SK-N-SH treated with all-trans-retinoic acid at 6 μM for 48 hours (cell line): ENCODE data around the gene PLAU.

Source experiments
- ARNTL ChIP-seq: fragments of 450-650 bp; formaldehyde crosslinking; IDR thresholded peaks from 2 replicates; pipeline ENCODE4 v1.5.0; 2020; ENCODE audit warnings: low read depth, mild to moderate bottlenecking, moderate library complexity, borderline replicate concordance
- CSDC2 ChIP-seq: fragments of 250-450 bp; sonication (Bioruptor Pico); IDR thresholded peaks from 2 replicates; pipeline ENCODE4 v1.5.0; 2020; ENCODE audit warnings: mild to moderate bottlenecking, moderate library complexity
- CSRNP3 ChIP-seq: fragments of 250-450 bp; sonication (Bioruptor Pico); IDR thresholded peaks from 2 replicates; pipeline ENCODE4 v1.5.1; 2021; ENCODE audit warnings: mild to moderate bottlenecking, moderate library complexity
- ESRRG ChIP-seq: fragments of 250-450 bp; sonication (Bioruptor Pico); IDR thresholded peaks from 2 replicates; pipeline ENCODE4 v1.6.1; 2021; ENCODE audit warnings: mild to moderate bottlenecking
- OSR1 ChIP-seq: fragments of 250-450 bp; sonication (Bioruptor Pico); IDR thresholded peaks from 2 replicates; pipeline ENCODE4 v1.8.0; 2022; ENCODE audit warnings: moderate library complexity, mild to moderate bottlenecking, inconsistent platforms
- RARB ChIP-seq: fragments of 250-450 bp; sonication (Bioruptor Pico); IDR thresholded peaks from 2 replicates; pipeline ENCODE4 v1.8.0; 2021; ENCODE audit warnings: mild to moderate bottlenecking, moderate library complexity
- ZC3H10 ChIP-seq: fragments of 250-450 bp; sonication (Bioruptor Pico); IDR thresholded peaks from 2 replicates; pipeline ENCODE4 v1.5.1; 2021; ENCODE audit warnings: mild to moderate bottlenecking, moderate library complexity
- ZNF70 ChIP-seq: fragments of 450-650 bp; formaldehyde crosslinking; IDR thresholded peaks from 2 replicates; pipeline ENCODE4 v1.5.0; 2020; ENCODE audit warnings: mild to moderate bottlenecking, moderate library complexity

GRCh38 chr10:73916761-73917470 lies 6.0 kb downstream of the PLAU start:
- TF ChIP-seq ESRRG (CRISPR knock-in tag) = no peak
- TF ChIP-seq CSRNP3 (CRISPR knock-in tag) = no peak
- TF ChIP-seq ZC3H10 (CRISPR knock-in tag) = no peak
- TF ChIP-seq ZNF70 = no peak
- TF ChIP-seq ARNTL (CRISPR knock-in tag) = no peak
- TF ChIP-seq CSDC2 (CRISPR knock-in tag) = no peak
- TF ChIP-seq RARB (CRISPR knock-in tag) = no peak
- TF ChIP-seq OSR1 (CRISPR knock-in tag) = no peak
